ENCODE results near the gene SETDB2. TPM values are rescaled to one million over a fixed set of nuclear protein-coding genes. Genes with fewer than 3 reads are reported as not detected.

The SETDB2 gene
- total and polyA plus RNA-seq, 8 donors: 3.1 to 8.9 (median 6.4) TPM

DNA sequence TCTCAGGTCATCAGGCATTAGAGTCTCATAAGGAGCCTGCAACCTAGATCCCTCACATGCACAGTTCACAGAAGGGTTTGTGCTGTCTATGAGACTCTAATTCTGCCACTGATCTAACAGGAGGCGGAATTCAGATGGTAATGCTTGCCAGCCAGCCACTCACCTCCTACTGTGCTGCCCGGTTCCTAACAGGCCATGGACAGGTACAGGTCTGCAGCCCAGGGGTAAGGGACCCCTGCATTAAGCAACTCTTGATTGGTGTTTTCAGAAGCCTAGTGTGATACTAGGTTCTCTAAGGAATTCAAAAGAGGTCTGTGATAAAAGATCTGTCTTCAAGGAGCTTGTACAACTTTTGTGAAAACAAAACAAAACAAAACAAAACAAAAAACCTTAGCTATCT lies 31.3 kb upstream of the SETDB2 start:
- no peak overlapping the region for H3K4me3 ChIP-seq
- no peak for FAIRE-seq
- intact Hi-C loops (cut with DNase I): no loop called here
- H3K27ac ChIP-seq: no peak overlapping the region
- no peak for ATAC-seq
- no peak for DNase-seq
- no peaks in the 10 kb centered on the region for H3K9me3 ChIP-seq
- 63 to 97% methylated on average over 2 of the region's 2 CpGs for WGBS, 2 donors
- no peaks in the 10 kb centered on the region for H3K27me3 ChIP-seq
- no peaks in the 10 kb centered on the region for H3K4me1 ChIP-seq
- TF ChIP-seq, protein P1, sequence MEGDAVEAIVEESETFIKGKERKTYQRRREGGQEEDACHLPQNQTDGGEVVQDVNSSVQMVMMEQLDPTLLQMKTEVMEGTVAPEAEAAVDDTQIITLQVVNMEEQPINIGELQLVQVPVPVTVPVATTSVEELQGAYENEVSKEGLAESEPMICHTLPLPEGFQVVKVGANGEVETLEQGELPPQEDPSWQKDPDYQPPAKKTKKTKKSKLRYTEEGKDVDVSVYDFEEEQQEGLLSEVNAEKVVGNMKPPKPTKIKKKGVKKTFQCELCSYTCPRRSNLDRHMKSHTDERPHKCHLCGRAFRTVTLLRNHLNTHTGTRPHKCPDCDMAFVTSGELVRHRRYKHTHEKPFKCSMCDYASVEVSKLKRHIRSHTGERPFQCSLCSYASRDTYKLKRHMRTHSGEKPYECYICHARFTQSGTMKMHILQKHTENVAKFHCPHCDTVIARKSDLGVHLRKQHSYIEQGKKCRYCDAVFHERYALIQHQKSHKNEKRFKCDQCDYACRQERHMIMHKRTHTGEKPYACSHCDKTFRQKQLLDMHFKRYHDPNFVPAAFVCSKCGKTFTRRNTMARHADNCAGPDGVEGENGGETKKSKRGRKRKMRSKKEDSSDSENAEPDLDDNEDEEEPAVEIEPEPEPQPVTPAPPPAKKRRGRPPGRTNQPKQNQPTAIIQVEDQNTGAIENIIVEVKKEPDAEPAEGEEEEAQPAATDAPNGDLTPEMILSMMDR (IDR thresholded peaks at IDR 0.05): no peak
- no peaks in the 10 kb centered on the region for H3K36me3 ChIP-seq

DNA sequence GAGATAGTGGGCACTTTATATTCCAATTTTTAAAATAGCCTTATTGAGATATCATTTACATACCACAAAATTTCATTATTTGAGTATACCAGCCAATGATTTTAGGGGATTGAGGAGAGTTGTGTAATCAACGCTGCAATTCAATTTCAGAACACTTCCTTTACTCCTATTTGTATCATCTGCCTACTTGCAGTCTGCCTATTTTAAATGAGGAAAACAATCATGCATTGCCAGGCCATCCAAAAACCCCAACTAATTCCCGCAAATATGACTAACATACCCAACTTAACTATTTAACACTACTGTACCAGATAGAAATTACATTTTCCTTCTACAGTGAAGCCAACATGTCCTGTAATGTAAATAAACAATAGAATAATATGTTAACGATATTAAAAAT lies 26.9 kb upstream of the SETDB2 start:
- Histone ChIP-seq H3K4me3 (no peak overlapping the region), H3K4me1 (no peaks in the 10 kb centered on the region), H3K27ac (no peak overlapping the region), H3K36me3 (no peaks in the 10 kb centered on the region), H3K9me3 (no peaks in the 10 kb centered on the region), H3K27me3 (no peaks in the 10 kb centered on the region)
- DNase-seq (no peak), ATAC-seq (no peak), FAIRE-seq (no peak)
- 85 to 93% methylated on average over 3 of the region's 3 CpGs for WGBS, 2 donors
- intact Hi-C loops (cut with DNase I): no loop called here
- TF ChIP-seq, protein P1 (IDR thresholded peaks at IDR 0.05): no peak

DNA sequence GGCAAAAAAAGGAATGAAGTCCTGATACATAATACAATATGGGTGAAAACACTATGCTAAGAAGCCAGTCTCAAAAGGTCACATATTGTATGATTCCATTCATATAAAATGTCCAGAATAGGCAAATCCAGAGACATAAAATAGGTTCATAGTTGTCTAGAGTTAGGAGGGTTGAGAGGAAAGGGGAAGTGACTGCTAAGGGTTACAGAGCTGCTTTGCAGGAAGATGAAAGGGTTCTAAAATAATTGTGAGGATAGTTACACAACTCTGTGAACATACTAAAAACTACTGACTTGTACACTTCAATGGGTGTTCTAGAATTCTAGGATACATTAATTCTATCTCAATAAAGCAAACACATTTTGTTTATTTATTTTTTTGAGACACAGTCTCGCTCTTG lies 25.9 kb upstream of the SETDB2 start:
- TF ChIP-seq, protein P1 (IDR thresholded peaks at IDR 0.05): no peak
- 80 to 96% methylated on average over 1 of the region's 1 CpG for WGBS, 2 donors

DNA sequence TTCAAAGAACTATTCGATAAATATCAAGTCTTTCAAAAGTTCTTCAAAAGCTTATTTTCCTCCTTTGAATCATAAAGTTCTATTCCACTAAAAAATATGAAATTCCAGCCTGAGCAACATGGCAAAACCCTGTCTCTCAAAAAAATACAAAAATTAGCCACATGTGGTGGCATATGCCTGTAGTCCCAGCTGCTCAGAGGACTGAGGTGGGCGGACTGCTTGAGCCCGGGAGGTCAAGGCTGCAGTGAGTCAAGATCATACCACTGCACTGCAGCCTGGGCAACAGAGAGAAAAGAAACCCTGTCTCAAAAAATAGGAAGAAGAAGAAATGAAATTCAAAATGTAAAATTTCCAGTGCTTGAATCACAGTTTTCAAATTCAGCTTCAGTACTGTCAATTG lies 24.8 kb upstream of the SETDB2 start:
- no peaks in the 10 kb centered on the region for H3K36me3 ChIP-seq
- FAIRE-seq (no peak), ATAC-seq (no peak), DNase-seq (no peak)
- no peak overlapping the region for H3K4me3 ChIP-seq
- H3K27ac ChIP-seq: no peak overlapping the region
- intact Hi-C loops (cut with DNase I): no loop called here
- WGBS, 2 donors: 75 to 83% methylated on average over 3 of the region's 3 CpGs
- no peaks in the 10 kb centered on the region for H3K4me1 ChIP-seq
- no peaks in the 10 kb centered on the region for H3K27me3 ChIP-seq
- TF ChIP-seq, protein P1 (IDR thresholded peaks at IDR 0.05): no peak
- no peaks in the 10 kb centered on the region for H3K9me3 ChIP-seq

More for the DNA sequence above, 25.9 kb upstream of the SETDB2 start:
- H3K27ac ChIP-seq: no peak overlapping the region
- H3K9me3 ChIP-seq: no peaks in the 10 kb centered on the region
- DNase-seq: no peak
- H3K4me3 ChIP-seq: no peak overlapping the region
- no peak for FAIRE-seq
- ATAC-seq: no peak
- H3K36me3 ChIP-seq: no peaks in the 10 kb centered on the region
- no peaks in the 10 kb centered on the region for H3K27me3 ChIP-seq
- no peaks in the 10 kb centered on the region for H3K4me1 ChIP-seq
- intact Hi-C loops (cut with DNase I): no loop called here

DNA sequence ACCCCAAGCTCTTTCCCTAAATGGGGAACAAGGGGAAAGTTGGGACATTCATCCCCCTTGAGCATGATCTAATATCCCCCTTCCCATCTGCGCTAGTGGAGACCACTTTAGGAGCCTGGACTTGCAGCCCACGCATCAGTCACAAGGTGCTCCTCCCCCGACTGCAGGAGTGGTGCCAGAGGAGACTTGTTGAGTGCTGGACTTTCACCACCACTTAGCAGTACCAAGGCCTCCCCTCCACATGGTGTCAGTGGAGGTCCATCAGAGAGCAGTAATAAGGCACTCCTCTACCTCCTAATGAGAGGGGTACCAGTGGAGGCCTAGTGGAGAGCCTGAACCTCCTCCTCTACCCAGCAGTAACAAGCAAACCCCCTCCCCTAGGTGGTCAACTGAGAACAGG lies 22.7 kb upstream of the SETDB2 start:
- DNase-seq (peak in 1 of 6 donors; percentile 33), ATAC-seq (peak in 2 of 4 donors; percentile 63 to 74), FAIRE-seq (no peak)
- no peaks in the 10 kb centered on the region for H3K36me3 ChIP-seq
- TF ChIP-seq, protein P1 (IDR thresholded peaks at IDR 0.05): no peak
- H3K4me3 ChIP-seq: no peak overlapping the region
- intact Hi-C loops (cut with DNase I): no loop called here
- 77 to 79% methylated on average over 3 of the region's 3 CpGs for WGBS, 2 donors
- H3K27me3 ChIP-seq: no peaks in the 10 kb centered on the region
- no peak overlapping the region for H3K27ac ChIP-seq
- no peaks in the 10 kb centered on the region for H3K4me1 ChIP-seq
- H3K9me3 ChIP-seq: no peaks in the 10 kb centered on the region

Measured in pancreas (tissue), 10 donors.